K562 (cell line): Measurements from ENCODE around the gene PRAME. TPM values are rescaled to one million over a fixed set of nuclear protein-coding genes. Genes with fewer than 3 reads are reported as not detected.

Experiments used
- ASH1L ChIP-seq: fragments of 450-650 bp; IDR thresholded peaks from 2 replicates; pipeline ENCODE4 v1.6.1; 2018; ENCODE audit warnings: borderline replicate concordance, mild to moderate bottlenecking, low read depth; ENCODE audit not compliant: partially characterized antibody
- CTCF ChIP-seq, 3 experiments: IDR thresholded peaks in 2 of 3; conservative IDR thresholded peaks in 1 of 3; 2 replicates each; pipeline ENCODE4 v1.5.1; 2011 to 2012; ENCODE audit warnings: low read length in 3 of 3, mild to moderate bottlenecking in 3 of 3, control low read depth in 2 of 3, improper control_type of control experiment in 1 of 3, inconsistent platforms in 1 of 3, low read depth in 1 of 3, mixed read lengths in 1 of 3, moderate library complexity in 1 of 3; ENCODE audit not compliant: insufficient read depth in 2 of 3
- FOXM1 ChIP-seq, 2 experiments: fragments of 450-650 bp in 1 of 2; sonication (generic) in 1 of 2; formaldehyde crosslinking in 1 of 2; IDR thresholded peaks; 2 replicates each; pipeline versions ENCODE4 v1.6.1 to v1.9.0; 2017 to 2022; ENCODE audit warnings: low read depth in 2 of 2, mild to moderate bottlenecking in 2 of 2, missing genetic modification reagents in 1 of 2, moderate library complexity in 1 of 2
- MEIS2 ChIP-seq: fragments of 450-650 bp; IDR thresholded peaks from 2 replicates; pipeline ENCODE4 v1.6.1; 2014; ENCODE audit warnings: mild to moderate bottlenecking; ENCODE audit not compliant: partially characterized antibody
- RERE ChIP-seq: sonication (generic); formaldehyde crosslinking; IDR thresholded peaks from 2 replicates; pipeline ENCODE4 v1.8.0; 2023; ENCODE audit warnings: missing genetic modification reagents, mild to moderate bottlenecking, borderline replicate concordance
- XRCC5 ChIP-seq: fragments of 200-400 bp; formaldehyde crosslinking; IDR thresholded peaks from 2 replicates; pipeline ENCODE4 v1.6.1; 2017; ENCODE audit warnings: low read depth, mild to moderate bottlenecking, low read length
- ZHX1 ChIP-seq: fragments of 150-350 bp; conservative IDR thresholded peaks from 2 replicates; pipeline ENCODE4 v1.6.1; 2014; ENCODE audit warnings: low read length
- ZNF436 ChIP-seq: fragments of 250-450, 450-650 bp; sonication (Bioruptor Pico); formaldehyde crosslinking; IDR thresholded peaks from 2 replicates; pipeline ENCODE4 v1.7.0; 2020; ENCODE audit warnings: mild to moderate bottlenecking
- ZNF609 ChIP-seq: sonication (generic); formaldehyde crosslinking; IDR thresholded peaks from 2 replicates; pipeline ENCODE4 v1.8.1; 2023; ENCODE audit warnings: missing genetic modification reagents, mild to moderate bottlenecking, borderline replicate concordance
- polyA plus RNA-seq, 8 experiments: library from polyadenylated mRNA; depleted of rRNA in 4 of 8; stranded (reverse) in 5 of 8; unstranded in 3 of 8; fragments of >200 nt; fragmentation: Nextera tagmentation in 2 of 8; fragmentation: Illumina TruSeq in 1 of 8; extraction: Ambion mirVana in 2 of 8; extraction: Trizol in 1 of 8; gene quantifications; 2 replicates each; pipeline versions ENCODE4 v1.2.1 to v1.2.3, GENCODE V29; 2011 to 2014; ENCODE audit warnings: inconsistent platforms in 1 of 8, missing spikeins in 1 of 8
- total RNA-seq, 7 experiments: library from RNA; depleted of rRNA in 6 of 7; stranded (reverse); fragments of >200 nt in 6 of 7; fragmentation: Illumina TruSeq in 2 of 7; extraction: Trizol in 2 of 7; gene quantifications; 2 replicates each; pipeline versions ENCODE4 v1.2.1 to v1.2.3, GENCODE V29; 2011 to 2021; ENCODE audit warnings: low replicate concordance in 1 of 7

PRAME gene
- total and polyA plus RNA-seq, 9 of the 15 experiments (the other 6 are each of a cell fraction or from before 2014, with no cell fraction given) = 662 to 2,141 (median 1,142) TPM

GRCh38 chr22:22516992-22517391, 42.1 kb downstream of the PRAME start (continued):
- TF ChIP-seq FOXM1 (IDR thresholded peaks at IDR 0.05; ENCODE audit: low read depth) = no peak
- TF ChIP-seq FOXM1 (CRISPR knock-in tag; IDR thresholded peaks at IDR 0.05; ENCODE audit: low read depth) = no peak
- no peak for TF ChIP-seq ASH1L
- no peak for TF ChIP-seq ZNF609 (CRISPR knock-in tag)
- no peak for TF ChIP-seq ZHX1
- TF ChIP-seq CTCF (IDR thresholded peaks at IDR 0.05 in 2 of 3, conservative IDR thresholded peaks at IDR 0.05 in 1 of 3; ENCODE audit: insufficient read depth in 2 of 3, low read depth in 1 of 3, low read length in 3 of 3) = no peak
- TF ChIP-seq MEIS2 = no peak
- TF ChIP-seq ZNF436 (CRISPR knock-in tag) = no peak
- TF ChIP-seq XRCC5 = no peak
- TF ChIP-seq RERE (CRISPR knock-in tag) = 0 out of 2 replicates have a peak, but pooled peaks have one; percentile 73
